Endothelial cell (in vitro differentiated cells): ENCODE results near the gene ZDHHC15. TPM values are rescaled to one million over a fixed set of nuclear protein-coding genes. Genes with fewer than 3 reads are reported as not detected.
"Not testable (repeated sequence)": the region's sequence is repeated elsewhere in the genome, so short reads cannot be mapped to it uniquely, and the experiment has no call there.

Source experiments
- DNase-seq: peaks from one replicate; pipeline ENCODE4 v3.0.0; 2021; ENCODE audit warnings: low spot score
- H3K27ac Mint-ChIP-seq: one replicate; pipeline ENCODE4 v1.8.0; 2021; ENCODE audit warnings: mixed read lengths, inconsistent platforms; ENCODE audit not compliant: unreplicated experiment
- H3K27me3 Mint-ChIP-seq: one replicate; pipeline ENCODE4 v1.8.0; 2021; ENCODE audit warnings: mild to moderate bottlenecking, moderate library complexity, mixed read lengths, inconsistent platforms; ENCODE audit not compliant: unreplicated experiment
- H3K36me3 Mint-ChIP-seq: one replicate; pipeline ENCODE4 v1.8.0; 2021; ENCODE audit warnings: mild to moderate bottlenecking, low read depth, mixed read lengths, inconsistent platforms; ENCODE audit not compliant: unreplicated experiment
- H3K4me1 Mint-ChIP-seq: one replicate; pipeline ENCODE4 v1.8.0; 2021; ENCODE audit warnings: mild to moderate bottlenecking, mixed read lengths, inconsistent platforms; ENCODE audit not compliant: unreplicated experiment
- H3K4me3 Mint-ChIP-seq: one replicate; pipeline ENCODE4 v1.8.0; 2021; ENCODE audit warnings: mild to moderate bottlenecking, mixed read lengths, inconsistent platforms; ENCODE audit not compliant: unreplicated experiment
- H3K9me3 Mint-ChIP-seq: one replicate; pipeline ENCODE4 v1.8.0; 2021; ENCODE audit warnings: mixed read lengths, inconsistent platforms; ENCODE audit not compliant: unreplicated experiment
- total RNA-seq: library from RNA; stranded (reverse); fragmentation: NEBNext Ultra II Directional; extraction: Animal tissue kit (Norgen Biotek cat#: 25700); gene quantifications from one replicate; pipeline ENCODE4 v1.2.1, GENCODE V29; 2021; ENCODE audit not compliant: unreplicated experiment
- TF ChIP-seq, protein P1 (sequence below): fragments of 200-600 bp; sonication (generic); IDR thresholded peaks from one replicate; pipeline ENCODE4 v1.5.0; 2021; ENCODE audit warnings: antibody characterized with exemption; ENCODE audit not compliant: unreplicated experiment

The ZDHHC15 gene
- total RNA-seq, 1 donor from 2014 or later: 3.7 TPM

DNA sequence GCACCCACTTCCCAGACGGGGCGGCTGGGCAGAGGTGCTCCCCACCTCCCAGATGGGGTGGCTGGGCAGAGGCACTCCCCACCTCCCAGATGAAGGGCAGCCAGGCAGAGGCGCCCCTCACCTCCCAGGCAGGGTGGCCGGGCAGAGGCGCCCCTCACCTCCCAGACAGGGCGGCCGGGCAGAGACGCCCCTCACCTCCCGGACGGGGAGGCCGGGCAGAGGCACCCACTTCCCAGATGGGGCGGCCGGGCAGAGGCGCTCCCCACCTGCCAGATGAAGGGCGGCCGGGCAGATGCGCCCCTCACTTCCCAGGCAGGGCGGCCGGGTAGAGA lies 187.7 kb downstream of the ZDHHC15 start:
- Mint-ChIP-seq H3K4me3 (no peak overlapping the region), H3K9me3 (no peaks in the 10 kb centered on the region)

DNA sequence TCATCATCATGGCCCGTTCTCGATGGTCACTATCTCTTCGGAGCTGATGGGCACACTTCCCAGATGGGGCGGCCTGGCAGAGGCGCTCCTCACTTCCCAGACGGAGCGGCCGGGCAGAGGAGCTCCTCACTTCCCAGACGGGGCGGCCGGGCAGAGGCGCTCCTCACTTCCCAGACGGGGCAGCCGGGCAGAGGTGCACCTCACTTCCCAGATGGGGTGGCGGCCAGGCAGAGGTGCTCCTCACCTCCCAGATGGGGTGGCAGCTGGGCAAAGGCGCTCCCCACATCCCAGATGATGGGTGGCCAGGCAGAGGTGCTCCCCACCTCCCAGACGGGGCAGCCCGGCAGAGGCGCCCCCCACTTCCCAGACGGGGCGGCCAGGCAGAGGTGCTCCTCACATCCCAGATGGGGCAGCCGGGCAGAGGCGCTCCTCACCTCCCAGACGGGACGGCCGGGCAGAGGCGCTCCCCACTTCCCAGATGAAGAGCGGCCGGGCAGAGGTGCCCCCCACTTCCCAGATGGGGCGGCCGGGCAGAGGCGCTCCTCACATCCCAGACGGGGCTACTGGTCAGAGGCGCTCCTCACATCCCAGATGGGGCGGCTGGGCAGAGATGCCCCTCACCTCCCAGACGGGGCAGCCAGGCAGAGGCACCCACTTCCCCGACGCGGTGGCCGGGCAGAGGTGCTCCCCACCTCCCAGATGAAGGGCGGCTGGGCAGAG lies 188.3 kb downstream of the ZDHHC15 start:
- H3K27ac Mint-ChIP-seq, H3K9me3 Mint-ChIP-seq, H3K4me1 Mint-ChIP-seq, H3K27me3 Mint-ChIP-seq, DNase-seq, H3K4me3 Mint-ChIP-seq: not testable (repeated sequence)
- peaks cover 46% of the 10 kb centered on the region for H3K36me3 Mint-ChIP-seq

More for the DNA sequence above, 187.7 kb downstream of the ZDHHC15 start:
- no peak for DNase-seq
- no peaks in the 10 kb centered on the region for H3K27me3 Mint-ChIP-seq
- TF ChIP-seq, protein P1, sequence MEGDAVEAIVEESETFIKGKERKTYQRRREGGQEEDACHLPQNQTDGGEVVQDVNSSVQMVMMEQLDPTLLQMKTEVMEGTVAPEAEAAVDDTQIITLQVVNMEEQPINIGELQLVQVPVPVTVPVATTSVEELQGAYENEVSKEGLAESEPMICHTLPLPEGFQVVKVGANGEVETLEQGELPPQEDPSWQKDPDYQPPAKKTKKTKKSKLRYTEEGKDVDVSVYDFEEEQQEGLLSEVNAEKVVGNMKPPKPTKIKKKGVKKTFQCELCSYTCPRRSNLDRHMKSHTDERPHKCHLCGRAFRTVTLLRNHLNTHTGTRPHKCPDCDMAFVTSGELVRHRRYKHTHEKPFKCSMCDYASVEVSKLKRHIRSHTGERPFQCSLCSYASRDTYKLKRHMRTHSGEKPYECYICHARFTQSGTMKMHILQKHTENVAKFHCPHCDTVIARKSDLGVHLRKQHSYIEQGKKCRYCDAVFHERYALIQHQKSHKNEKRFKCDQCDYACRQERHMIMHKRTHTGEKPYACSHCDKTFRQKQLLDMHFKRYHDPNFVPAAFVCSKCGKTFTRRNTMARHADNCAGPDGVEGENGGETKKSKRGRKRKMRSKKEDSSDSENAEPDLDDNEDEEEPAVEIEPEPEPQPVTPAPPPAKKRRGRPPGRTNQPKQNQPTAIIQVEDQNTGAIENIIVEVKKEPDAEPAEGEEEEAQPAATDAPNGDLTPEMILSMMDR: no peak
- no peaks in the 10 kb centered on the region for H3K4me1 Mint-ChIP-seq
- peaks cover 42% of the 10 kb centered on the region for H3K36me3 Mint-ChIP-seq
- H3K27ac Mint-ChIP-seq: no peak overlapping the region

DNA sequence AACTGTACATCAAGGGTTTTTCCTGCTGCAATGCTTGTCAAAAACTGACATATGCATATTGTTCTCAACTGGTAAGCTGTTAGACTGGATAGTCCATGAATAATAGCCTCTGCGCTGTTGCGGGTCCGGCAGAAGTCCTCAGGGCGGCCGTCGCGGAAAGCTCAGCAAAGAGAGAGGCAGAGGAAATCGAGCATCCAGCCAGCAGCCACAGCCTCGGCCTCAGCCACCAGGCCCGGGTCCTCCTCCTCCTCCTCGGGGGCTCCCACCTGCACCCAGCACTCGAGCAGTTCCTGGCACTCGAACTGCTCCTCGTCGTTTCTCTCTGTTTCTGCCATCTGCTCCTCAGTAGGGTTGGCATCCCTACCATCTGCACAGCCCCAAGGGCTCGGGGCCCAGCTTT lies 195.2 kb downstream of the ZDHHC15 start:
- Mint-ChIP-seq H3K9me3 (no peaks in the 10 kb centered on the region), H3K27me3 (no peaks in the 10 kb centered on the region), H3K4me1 (no peaks in the 10 kb centered on the region), H3K36me3 (peaks cover 66% of the 10 kb centered on the region), H3K4me3 (peak overlapping the region; percentile 78), H3K27ac (no peak overlapping the region)
- DNase-seq: no peak
- TF ChIP-seq, protein P1: no peak

Other genes starting within 250 kb of the ZDHHC15 start
- gene UPRT, start 249.0 kb downstream of the ZDHHC15 start, total RNA-seq: 18.7 TPM